SK-N-SH treated with all-trans-retinoic acid at 6 μM for 48 hours (cell line): ENCODE data around the gene DUSP14.

Experiments
- ATAC-seq: fragments of 200-7000 bp; cut with Tn5 transposase; 3 replicates; pipeline ENCODE4 v1.9.1; 2020; ENCODE audit warnings: mild to moderate bottlenecking, moderate library complexity
- ESRRG ChIP-seq: fragments of 250-450 bp; sonication (Bioruptor Pico); IDR thresholded peaks from 2 replicates; pipeline ENCODE4 v1.6.1; 2021; ENCODE audit warnings: mild to moderate bottlenecking
- GLIS3 ChIP-seq: fragments of 250-450 bp; sonication (Bioruptor Pico); IDR thresholded peaks from 2 replicates; pipeline ENCODE4 v1.5.0; 2020; ENCODE audit warnings: mild to moderate bottlenecking, moderate library complexity
- ISL1 ChIP-seq: fragments of 250-450 bp; sonication (Bioruptor Pico); IDR thresholded peaks from 2 replicates; pipeline ENCODE4 v2.1.2; 2022; ENCODE audit warnings: mild to moderate bottlenecking, moderate library complexity
- PPARA ChIP-seq: fragments of 250-450 bp; sonication (Bioruptor Pico); IDR thresholded peaks from 2 replicates; pipeline ENCODE4 v1.5.0; 2020; ENCODE audit warnings: mild to moderate bottlenecking, borderline replicate concordance
- SNAI2 ChIP-seq: fragments of 250-450 bp; sonication (Bioruptor Pico); IDR thresholded peaks from 2 replicates; pipeline ENCODE4 v1.5.0; 2020; ENCODE audit warnings: mild to moderate bottlenecking, moderate library complexity
- TCF4 ChIP-seq: fragments of 250-450 bp; sonication (Bioruptor Pico); IDR thresholded peaks from 2 replicates; pipeline ENCODE4 v1.8.0; 2021; ENCODE audit warnings: mild to moderate bottlenecking, moderate library complexity, borderline replicate concordance
- TOX ChIP-seq: fragments of 250-450 bp; sonication (Bioruptor Pico); IDR thresholded peaks from 2 replicates; pipeline ENCODE4 v1.8.0; 2021; ENCODE audit warnings: mild to moderate bottlenecking, moderate library complexity, borderline replicate concordance
- ZC3H10 ChIP-seq: fragments of 250-450 bp; sonication (Bioruptor Pico); IDR thresholded peaks from 2 replicates; pipeline ENCODE4 v1.5.1; 2021; ENCODE audit warnings: mild to moderate bottlenecking, moderate library complexity
- ZFP3 ChIP-seq: fragments of 250-450 bp; sonication (Bioruptor Pico); IDR thresholded peaks from 2 replicates; pipeline ENCODE4 v1.5.0; 2020; ENCODE audit warnings: mild to moderate bottlenecking, moderate library complexity
- ZFP30 ChIP-seq: fragments of 450-650 bp; formaldehyde crosslinking; IDR thresholded peaks from 2 replicates; pipeline ENCODE4 v1.5.0; 2022; ENCODE audit warnings: mild to moderate bottlenecking, moderate library complexity
- ZNF70 ChIP-seq: fragments of 450-650 bp; formaldehyde crosslinking; IDR thresholded peaks from 2 replicates; pipeline ENCODE4 v1.5.0; 2020; ENCODE audit warnings: mild to moderate bottlenecking, moderate library complexity
- TF ChIP-seq, protein P1 (sequence below): fragments of 250-450 bp; sonication (Bioruptor Pico); IDR thresholded peaks from 2 replicates; pipeline ENCODE4 v1.5.1; 2021; ENCODE audit warnings: mild to moderate bottlenecking, moderate library complexity
- TF ChIP-seq, protein P2 (sequence below): fragments of 250-450 bp; sonication (Bioruptor Pico); IDR thresholded peaks from 2 replicates; pipeline ENCODE4 v1.8.0; 2021; ENCODE audit warnings: low read depth, mild to moderate bottlenecking, moderate library complexity, borderline replicate concordance
- TF ChIP-seq, protein P3 (sequence below): fragments of 250-450 bp; sonication (Bioruptor Pico); IDR thresholded peaks from 2 replicates; pipeline ENCODE4 v1.5.0; 2020; ENCODE audit warnings: mild to moderate bottlenecking, moderate library complexity
- TF ChIP-seq, protein P4 (sequence below): fragments of 250-450 bp; sonication (Bioruptor Pico); IDR thresholded peaks from 2 replicates; pipeline ENCODE4 v1.5.1; 2020; ENCODE audit warnings: low read depth, mild to moderate bottlenecking, moderate library complexity
- TF ChIP-seq, protein P5 (sequence below): fragments of 250-450 bp; sonication (Bioruptor Pico); IDR thresholded peaks from 2 replicates; pipeline ENCODE4 v1.8.0; 2020; ENCODE audit warnings: mild to moderate bottlenecking, moderate library complexity, borderline replicate concordance

Gene DUSP14

DNA sequence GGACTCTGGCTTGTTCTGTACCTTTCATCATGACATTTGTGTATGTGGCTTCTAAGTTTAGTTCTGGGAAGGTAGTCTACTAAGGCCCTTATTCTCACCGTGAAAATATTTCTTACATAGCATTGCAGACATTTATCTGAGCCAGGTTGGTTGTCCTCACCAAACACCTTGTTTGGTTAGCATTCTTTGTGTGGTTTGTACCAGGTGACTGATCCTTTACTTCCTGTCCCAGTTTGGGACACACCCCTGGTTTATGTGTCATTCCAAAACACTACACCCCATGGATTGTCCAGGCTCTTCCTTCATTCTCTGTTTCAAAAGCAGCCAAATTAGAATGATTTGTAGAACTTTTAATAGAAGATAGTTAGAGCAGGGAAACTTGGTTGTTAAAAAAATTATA is 23.2 kb upstream of the DUSP14 start:
- no peak for ATAC-seq
- TF ChIP-seq TOX (CRISPR knock-in tag), result no peak
- no peak for TF ChIP-seq PPARA (CRISPR knock-in tag)
- no peak for TF ChIP-seq ZC3H10 (CRISPR knock-in tag)
- no peak for TF ChIP-seq ZNF70
- no peak for TF ChIP-seq SNAI2 (CRISPR knock-in tag)
- TF ChIP-seq ESRRG (CRISPR knock-in tag), result no peak
- TF ChIP-seq, protein P1, sequence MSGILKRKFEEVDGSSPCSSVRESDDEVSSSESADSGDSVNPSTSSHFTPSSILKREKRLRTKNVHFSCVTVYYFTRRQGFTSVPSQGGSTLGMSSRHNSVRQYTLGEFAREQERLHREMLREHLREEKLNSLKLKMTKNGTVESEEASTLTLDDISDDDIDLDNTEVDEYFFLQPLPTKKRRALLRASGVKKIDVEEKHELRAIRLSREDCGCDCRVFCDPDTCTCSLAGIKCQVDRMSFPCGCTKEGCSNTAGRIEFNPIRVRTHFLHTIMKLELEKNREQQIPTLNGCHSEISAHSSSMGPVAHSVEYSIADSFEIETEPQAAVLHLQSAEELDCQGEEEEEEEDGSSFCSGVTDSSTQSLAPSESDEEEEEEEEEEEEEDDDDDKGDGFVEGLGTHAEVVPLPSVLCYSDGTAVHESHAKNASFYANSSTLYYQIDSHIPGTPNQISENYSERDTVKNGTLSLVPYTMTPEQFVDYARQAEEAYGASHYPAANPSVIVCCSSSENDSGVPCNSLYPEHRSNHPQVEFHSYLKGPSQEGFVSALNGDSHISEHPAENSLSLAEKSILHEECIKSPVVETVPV (CRISPR knock-in tag), result no peak
- TF ChIP-seq, protein P2, sequence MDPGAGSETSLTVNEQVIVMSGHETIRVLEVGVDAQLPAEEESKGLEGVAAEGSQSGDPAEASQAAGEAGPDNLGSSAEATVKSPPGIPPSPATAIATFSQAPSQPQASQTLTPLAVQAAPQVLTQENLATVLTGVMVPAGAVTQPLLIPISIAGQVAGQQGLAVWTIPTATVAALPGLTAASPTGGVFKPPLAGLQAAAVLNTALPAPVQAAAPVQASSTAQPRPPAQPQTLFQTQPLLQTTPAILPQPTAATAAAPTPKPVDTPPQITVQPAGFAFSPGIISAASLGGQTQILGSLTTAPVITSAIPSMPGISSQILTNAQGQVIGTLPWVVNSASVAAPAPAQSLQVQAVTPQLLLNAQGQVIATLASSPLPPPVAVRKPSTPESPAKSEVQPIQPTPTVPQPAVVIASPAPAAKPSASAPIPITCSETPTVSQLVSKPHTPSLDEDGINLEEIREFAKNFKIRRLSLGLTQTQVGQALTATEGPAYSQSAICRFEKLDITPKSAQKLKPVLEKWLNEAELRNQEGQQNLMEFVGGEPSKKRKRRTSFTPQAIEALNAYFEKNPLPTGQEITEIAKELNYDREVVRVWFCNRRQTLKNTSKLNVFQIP (CRISPR knock-in tag), result no peak

DNA sequence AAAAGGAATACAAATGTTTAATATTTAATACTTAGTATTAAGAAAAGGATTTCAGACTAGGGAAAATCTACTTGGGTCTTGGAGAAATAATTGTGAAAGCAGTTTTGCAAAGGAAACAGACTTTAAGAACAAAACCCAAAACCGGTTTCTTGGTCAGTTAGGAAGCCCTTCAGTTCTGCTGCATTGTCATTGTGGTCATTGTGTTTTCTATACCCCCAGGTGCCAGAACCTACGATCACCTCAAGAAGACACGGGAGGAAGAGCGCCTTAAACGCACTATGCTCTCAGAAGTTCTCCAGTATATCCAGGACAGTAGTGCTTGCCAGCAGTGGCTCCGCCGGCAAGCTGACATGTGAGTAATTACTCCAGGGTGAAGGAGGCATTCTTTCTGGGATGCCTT is 19.5 kb upstream of the DUSP14 start:
- ATAC-seq, result no peak
- TF ChIP-seq, protein P2 (CRISPR knock-in tag), result no peak
- TF ChIP-seq PPARA (CRISPR knock-in tag) (no peak), ZFP3 (CRISPR knock-in tag) (no peak), ESRRG (CRISPR knock-in tag) (no peak), ISL1 (no peak), ZFP30 (no peak), TCF4 (CRISPR knock-in tag) (no peak), SNAI2 (CRISPR knock-in tag) (no peak), ZNF70 (no peak), GLIS3 (CRISPR knock-in tag) (no peak)
- TF ChIP-seq, protein P3, sequence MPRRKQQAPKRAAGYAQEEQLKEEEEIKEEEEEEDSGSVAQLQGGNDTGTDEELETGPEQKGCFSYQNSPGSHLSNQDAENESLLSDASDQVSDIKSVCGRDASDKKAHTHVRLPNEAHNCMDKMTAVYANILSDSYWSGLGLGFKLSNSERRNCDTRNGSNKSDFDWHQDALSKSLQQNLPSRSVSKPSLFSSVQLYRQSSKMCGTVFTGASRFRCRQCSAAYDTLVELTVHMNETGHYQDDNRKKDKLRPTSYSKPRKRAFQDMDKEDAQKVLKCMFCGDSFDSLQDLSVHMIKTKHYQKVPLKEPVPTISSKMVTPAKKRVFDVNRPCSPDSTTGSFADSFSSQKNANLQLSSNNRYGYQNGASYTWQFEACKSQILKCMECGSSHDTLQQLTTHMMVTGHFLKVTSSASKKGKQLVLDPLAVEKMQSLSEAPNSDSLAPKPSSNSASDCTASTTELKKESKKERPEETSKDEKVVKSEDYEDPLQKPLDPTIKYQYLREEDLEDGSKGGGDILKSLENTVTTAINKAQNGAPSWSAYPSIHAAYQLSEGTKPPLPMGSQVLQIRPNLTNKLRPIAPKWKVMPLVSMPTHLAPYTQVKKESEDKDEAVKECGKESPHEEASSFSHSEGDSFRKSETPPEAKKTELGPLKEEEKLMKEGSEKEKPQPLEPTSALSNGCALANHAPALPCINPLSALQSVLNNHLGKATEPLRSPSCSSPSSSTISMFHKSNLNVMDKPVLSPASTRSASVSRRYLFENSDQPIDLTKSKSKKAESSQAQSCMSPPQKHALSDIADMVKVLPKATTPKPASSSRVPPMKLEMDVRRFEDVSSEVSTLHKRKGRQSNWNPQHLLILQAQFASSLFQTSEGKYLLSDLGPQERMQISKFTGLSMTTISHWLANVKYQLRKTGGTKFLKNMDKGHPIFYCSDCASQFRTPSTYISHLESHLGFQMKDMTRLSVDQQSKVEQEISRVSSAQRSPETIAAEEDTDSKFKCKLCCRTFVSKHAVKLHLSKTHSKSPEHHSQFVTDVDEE, result no peak
- TF ChIP-seq, protein P4, sequence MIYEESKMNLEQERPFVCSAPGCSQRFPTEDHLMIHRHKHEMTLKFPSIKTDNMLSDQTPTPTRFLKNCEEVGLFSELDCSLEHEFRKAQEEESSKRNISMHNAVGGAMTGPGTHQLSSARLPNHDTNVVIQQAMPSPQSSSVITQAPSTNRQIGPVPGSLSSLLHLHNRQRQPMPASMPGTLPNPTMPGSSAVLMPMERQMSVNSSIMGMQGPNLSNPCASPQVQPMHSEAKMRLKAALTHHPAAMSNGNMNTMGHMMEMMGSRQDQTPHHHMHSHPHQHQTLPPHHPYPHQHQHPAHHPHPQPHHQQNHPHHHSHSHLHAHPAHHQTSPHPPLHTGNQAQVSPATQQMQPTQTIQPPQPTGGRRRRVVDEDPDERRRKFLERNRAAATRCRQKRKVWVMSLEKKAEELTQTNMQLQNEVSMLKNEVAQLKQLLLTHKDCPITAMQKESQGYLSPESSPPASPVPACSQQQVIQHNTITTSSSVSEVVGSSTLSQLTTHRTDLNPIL (CRISPR knock-in tag), result no peak
- TF ChIP-seq, protein P5, sequence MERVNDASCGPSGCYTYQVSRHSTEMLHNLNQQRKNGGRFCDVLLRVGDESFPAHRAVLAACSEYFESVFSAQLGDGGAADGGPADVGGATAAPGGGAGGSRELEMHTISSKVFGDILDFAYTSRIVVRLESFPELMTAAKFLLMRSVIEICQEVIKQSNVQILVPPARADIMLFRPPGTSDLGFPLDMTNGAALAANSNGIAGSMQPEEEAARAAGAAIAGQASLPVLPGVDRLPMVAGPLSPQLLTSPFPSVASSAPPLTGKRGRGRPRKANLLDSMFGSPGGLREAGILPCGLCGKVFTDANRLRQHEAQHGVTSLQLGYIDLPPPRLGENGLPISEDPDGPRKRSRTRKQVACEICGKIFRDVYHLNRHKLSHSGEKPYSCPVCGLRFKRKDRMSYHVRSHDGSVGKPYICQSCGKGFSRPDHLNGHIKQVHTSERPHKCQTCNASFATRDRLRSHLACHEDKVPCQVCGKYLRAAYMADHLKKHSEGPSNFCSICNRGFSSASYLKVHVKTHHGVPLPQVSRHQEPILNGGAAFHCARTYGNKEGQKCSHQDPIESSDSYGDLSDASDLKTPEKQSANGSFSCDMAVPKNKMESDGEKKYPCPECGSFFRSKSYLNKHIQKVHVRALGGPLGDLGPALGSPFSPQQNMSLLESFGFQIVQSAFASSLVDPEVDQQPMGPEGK (CRISPR knock-in tag), result no peak
- TF ChIP-seq, protein P1 (CRISPR knock-in tag), result no peak
